A673 (cell line): ENCODE data around the gene CENPF. TPM values are rescaled to one million over a fixed set of nuclear protein-coding genes. Genes with fewer than 3 reads are reported as not detected.
A peak's percentile ranks its signal among the peaks of the same experiment; 100 is the strongest.
"Not testable (repeated sequence)": the region's sequence is repeated elsewhere in the genome, so short reads cannot be mapped to it uniquely, and the experiment has no call there.

ENCODE experiments used
- BruUV-seq: library from RNA; stranded (reverse); fragments of 400-500 nt; replicated peaks from 2 replicates; lab custom pipeline; 2021; lab: Mats Ljungman, UMichigan
- CTCF ChIA-PET: fragments of 300-600 bp; sonication (Branson Sonifier 250); formaldehyde crosslinking; loops from one replicate; lab custom pipeline; 2022; ENCODE audit warnings: antibody characterized with exemption; lab: Charles Lee
- POLR2A ChIA-PET: fragments of 300-600 bp; sonication (Branson Sonifier 250); formaldehyde crosslinking; loops from one replicate; lab custom pipeline; 2022; ENCODE audit warnings: antibody characterized with exemption; ENCODE audit not compliant: low non-redundant PET; lab: Charles Lee
- DNase-seq: peaks from one replicate; pipeline ENCODE4 v3.0.0-alpha.2; 2015; ENCODE audit warnings: low spot score
- H3K27ac ChIP-seq: fragments of 200-600 bp; sonication (generic); 2 replicates; pipeline ENCODE4 v1.5.1; 2016; ENCODE audit warnings: mixed run types, low read depth, mild to moderate bottlenecking, mixed read lengths, antibody characterized with exemption, low read length; ENCODE audit not compliant: poor library complexity, severe bottlenecking
- H3K27me3 ChIP-seq: fragments of 200-600 bp; sonication (generic); replicated peaks from 2 replicates; pipeline ENCODE4 v1.6.1; 2017; ENCODE audit warnings: mixed run types, low read depth, mild to moderate bottlenecking, mixed read lengths, antibody characterized with exemption, low read length; ENCODE audit not compliant: insufficient read depth, poor library complexity
- H3K36me3 ChIP-seq: fragments of 200-600 bp; sonication (generic); 2 replicates; pipeline ENCODE4 v1.6.1; 2016; ENCODE audit warnings: mixed run types, mild to moderate bottlenecking, mixed read lengths, antibody characterized with exemption, low read length; ENCODE audit not compliant: insufficient read depth, poor library complexity, severe bottlenecking
- H3K4me1 ChIP-seq: fragments of 200-600 bp; sonication (generic); 2 replicates; pipeline ENCODE4 v1.6.1; 2017; ENCODE audit warnings: mixed run types, mild to moderate bottlenecking, mixed read lengths, antibody characterized with exemption, low read length; ENCODE audit not compliant: insufficient read depth, poor library complexity, severe bottlenecking
- H3K4me3 ChIP-seq: fragments of 200-600 bp; sonication (generic); 2 replicates; pipeline ENCODE4 v1.5.1; 2016; ENCODE audit warnings: low read depth, mixed run types, mild to moderate bottlenecking, mixed read lengths, low read length; ENCODE audit not compliant: poor library complexity, severe bottlenecking
- H3K9me3 ChIP-seq: fragments of 200-600 bp; sonication (generic); 2 replicates; pipeline ENCODE4 v1.6.1; 2016; ENCODE audit warnings: mixed run types, low read depth, mild to moderate bottlenecking, mixed read lengths, antibody characterized with exemption, low read length; ENCODE audit not compliant: poor library complexity, severe bottlenecking
- EZH2 ChIP-seq: fragments of 200-600 bp; sonication (generic); IDR thresholded peaks from 2 replicates; pipeline ENCODE4 v1.6.1; 2017; ENCODE audit warnings: borderline replicate concordance, low read depth, mild to moderate bottlenecking, mixed read lengths, antibody characterized with exemption, low read length; ENCODE audit not compliant: poor library complexity, severe bottlenecking
- intact Hi-C: fragments of 100-400 bp; cut with micrococcal nuclease; formaldehyde crosslinking; loops from one replicate; pipeline ENCODE4 v1.10.0; 2022; ENCODE audit not compliant: unreplicated experiment
- total RNA-seq: library from RNA; stranded (reverse); gene quantifications from 2 replicates; pipeline ENCODE4 v1.2.3, GENCODE V29; 2021
- TF ChIP-seq, protein P1 (sequence below): fragments of 300-800, 200-600 bp; sonication (generic); conservative IDR thresholded peaks from 2 replicates; pipeline ENCODE4 v1.5.1; 2017; ENCODE audit warnings: low read depth, mild to moderate bottlenecking, antibody characterized with exemption, low read length, moderate library complexity, mixed read lengths

CENPF gene
- total RNA-seq, 1 experiment from 2014 or later = 273 TPM

DNA sequence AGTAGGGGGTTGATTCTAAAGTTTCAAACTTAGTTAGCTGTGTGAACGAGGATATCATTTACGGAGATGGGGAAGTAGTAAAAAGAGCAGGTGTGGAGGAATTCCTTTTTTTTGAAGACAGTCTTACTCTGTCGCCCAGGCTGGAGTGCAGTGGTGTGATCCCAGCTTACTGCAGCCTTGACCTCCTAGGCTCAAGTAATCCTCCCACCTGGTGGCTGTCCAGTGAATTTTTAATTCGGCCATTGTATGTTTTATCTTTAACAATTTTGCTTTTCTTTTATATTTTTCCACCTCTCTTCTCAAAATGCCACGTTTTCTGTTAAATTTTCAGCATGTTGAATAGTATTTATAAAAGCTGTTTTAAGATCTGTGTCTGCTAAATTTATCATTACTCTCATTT is 12.3 kb upstream of the CENPF start:
- ChIA-PET CTCF (interaction anchor here (0.6 kb wide), 1 partner anchor 25 kb away, joined by 5 read pairs; no protein-coding TSS in a partner anchor), POLR2A (no interaction called here)
- Histone ChIP-seq H3K4me1 (no peaks in the 10 kb centered on the region), H3K9me3 (no peaks in the 10 kb centered on the region), H3K4me3 (no peak overlapping the region), H3K36me3 (no peaks in the 10 kb centered on the region), H3K27me3 (no peaks in the 10 kb centered on the region), H3K27ac (no peak overlapping the region)
- TF ChIP-seq EZH2 = no peak
- TF ChIP-seq, protein P1, sequence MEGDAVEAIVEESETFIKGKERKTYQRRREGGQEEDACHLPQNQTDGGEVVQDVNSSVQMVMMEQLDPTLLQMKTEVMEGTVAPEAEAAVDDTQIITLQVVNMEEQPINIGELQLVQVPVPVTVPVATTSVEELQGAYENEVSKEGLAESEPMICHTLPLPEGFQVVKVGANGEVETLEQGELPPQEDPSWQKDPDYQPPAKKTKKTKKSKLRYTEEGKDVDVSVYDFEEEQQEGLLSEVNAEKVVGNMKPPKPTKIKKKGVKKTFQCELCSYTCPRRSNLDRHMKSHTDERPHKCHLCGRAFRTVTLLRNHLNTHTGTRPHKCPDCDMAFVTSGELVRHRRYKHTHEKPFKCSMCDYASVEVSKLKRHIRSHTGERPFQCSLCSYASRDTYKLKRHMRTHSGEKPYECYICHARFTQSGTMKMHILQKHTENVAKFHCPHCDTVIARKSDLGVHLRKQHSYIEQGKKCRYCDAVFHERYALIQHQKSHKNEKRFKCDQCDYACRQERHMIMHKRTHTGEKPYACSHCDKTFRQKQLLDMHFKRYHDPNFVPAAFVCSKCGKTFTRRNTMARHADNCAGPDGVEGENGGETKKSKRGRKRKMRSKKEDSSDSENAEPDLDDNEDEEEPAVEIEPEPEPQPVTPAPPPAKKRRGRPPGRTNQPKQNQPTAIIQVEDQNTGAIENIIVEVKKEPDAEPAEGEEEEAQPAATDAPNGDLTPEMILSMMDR = no peak
- no peak for DNase-seq
- intact Hi-C loops = no loop called here
- no TSS peak for BruUV-seq

DNA sequence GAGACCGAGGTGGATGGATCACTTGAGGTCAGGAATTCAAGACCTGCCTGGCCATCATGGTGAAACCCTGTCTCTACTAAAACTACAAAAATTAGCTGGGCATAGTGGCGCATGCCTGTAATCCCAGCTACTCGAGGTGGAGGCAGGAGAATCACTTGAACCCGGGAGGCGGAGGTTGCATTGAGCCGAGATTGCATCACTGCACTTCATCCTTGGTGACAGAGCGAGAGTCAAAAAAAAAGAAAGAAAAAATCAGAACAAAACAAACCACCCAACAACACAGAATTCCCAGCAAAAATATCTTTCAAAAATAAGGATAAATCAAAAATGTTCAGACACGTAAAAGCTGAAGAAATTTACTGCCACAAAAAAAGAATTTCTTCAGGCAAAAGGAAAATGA is 11.1 kb upstream of the CENPF start:
- H3K36me3 ChIP-seq, H3K27me3 ChIP-seq, CTCF ChIA-PET, H3K27ac ChIP-seq, H3K4me1 ChIP-seq, intact Hi-C loops, BruUV-seq, H3K4me3 ChIP-seq, DNase-seq, H3K9me3 ChIP-seq, POLR2A ChIA-PET: not testable (repeated sequence)

DNA sequence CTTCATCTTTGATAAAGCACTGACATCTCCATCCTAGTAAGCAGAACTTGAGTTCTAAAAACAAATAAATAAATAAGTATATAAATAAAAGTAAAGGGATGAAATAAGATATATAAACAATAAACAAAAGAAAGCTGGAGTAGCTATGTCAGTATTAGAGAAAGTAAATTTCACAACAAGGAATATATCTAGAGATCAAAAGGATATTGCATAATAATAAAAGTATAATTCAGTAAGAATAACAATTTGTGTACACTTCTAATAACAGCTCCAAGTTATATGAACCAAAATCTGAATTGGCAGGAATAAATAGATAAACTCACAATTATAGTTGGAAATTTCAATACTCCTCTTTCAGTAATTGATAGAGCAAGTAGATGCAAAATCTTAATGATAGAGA is 9.8 kb upstream of the CENPF start:
- H3K4me3 ChIP-seq = no peak overlapping the region
- CTCF ChIA-PET = no interaction called here
- intact Hi-C loops = no loop called here
- H3K27ac ChIP-seq = no peak overlapping the region
- DNase-seq = no peak
- no peaks in the 10 kb centered on the region for H3K9me3 ChIP-seq
- H3K36me3 ChIP-seq = no peaks in the 10 kb centered on the region
- POLR2A ChIA-PET = no interaction called here
- no TSS peak for BruUV-seq
- TF ChIP-seq EZH2 = no peak
- TF ChIP-seq, protein P1 = no peak
- H3K4me1 ChIP-seq = no peaks in the 10 kb centered on the region
- H3K27me3 ChIP-seq = no peaks in the 10 kb centered on the region

DNA sequence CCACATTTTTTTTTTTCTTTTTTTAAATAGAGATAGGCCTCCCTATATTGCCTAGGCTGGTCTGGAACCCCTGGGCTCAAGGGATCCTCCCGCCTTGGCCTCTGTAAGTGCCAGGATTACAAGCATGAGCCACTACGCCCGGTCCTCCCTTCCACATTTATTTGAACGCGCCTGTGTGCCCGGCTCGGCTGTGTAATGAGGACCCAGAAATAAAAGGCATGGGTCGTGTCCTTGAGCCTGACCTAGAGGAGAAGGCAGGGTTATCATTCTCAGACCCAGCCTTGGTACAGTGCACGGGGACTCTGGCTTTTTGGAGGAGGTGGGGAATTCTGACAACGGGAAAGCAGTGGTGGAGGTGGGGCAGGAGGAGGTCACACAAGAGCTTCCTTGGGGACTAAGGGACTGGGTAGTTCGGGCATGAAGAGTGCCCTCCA is 841 bp downstream of the CENPF start:
- peak; percentile 15 for DNase-seq
- peak overlapping the region; percentile 87 for H3K27ac ChIP-seq
- BruUV-seq = no TSS peak
- peak overlapping the region; percentile 76 for H3K4me3 ChIP-seq
- intact Hi-C loops = loop anchor here (5.0 kb wide), 2 partner anchors 272 to 342 kb away; no protein-coding TSS in a partner anchor
- H3K36me3 ChIP-seq = peaks cover 15% of the 10 kb centered on the region
- TF ChIP-seq, protein P1 = no peak
- no peak for TF ChIP-seq EZH2
- no peaks in the 10 kb centered on the region for H3K27me3 ChIP-seq
- CTCF ChIA-PET = no interaction called here
- peaks cover 17% of the 10 kb centered on the region for H3K4me1 ChIP-seq
- POLR2A ChIA-PET = no interaction called here
- H3K9me3 ChIP-seq = no peaks in the 10 kb centered on the region
